ENCODE data around the gene TMBIM6. TPM values are rescaled to one million over a fixed set of nuclear protein-coding genes. Genes with fewer than 3 reads are reported as not detected.

The TMBIM6 gene
- total RNA-seq, 8 experiments from 2014 or later: 205 to 533 (median 229) TPM

- Histone ChIP-seq H3K27ac (peak overlapping the region; percentile 81 to 87), H3K4me1 (replicated peaks in 1 of 2) (peaks cover 30% of the 10 kb centered on the region in 2 donors), H3K4me3 (no peak overlapping the region)
- in situ Hi-C loops (cut with MboI; ENCODE audit: low pct_unique_long_range_greater_than_20kb in 2 of 9, low sequenced_read_pairs in 9 of 9, unreplicated experiment in 9 of 9): no loop called here
- ATAC-seq (replicated peaks in 6 of 8): peak; percentile 62 to 79 (median 68)
- 0 to 40% methylated on average over 1 of the region's 4 CpGs; no CpG with 5 or more reads in 8 of the 10 experiments for WGBS, 10 experiments
These were observed 68.1 kb downstream of the TMBIM6 start for GRCh38 chr12:49809381-49809905.

DNA sequence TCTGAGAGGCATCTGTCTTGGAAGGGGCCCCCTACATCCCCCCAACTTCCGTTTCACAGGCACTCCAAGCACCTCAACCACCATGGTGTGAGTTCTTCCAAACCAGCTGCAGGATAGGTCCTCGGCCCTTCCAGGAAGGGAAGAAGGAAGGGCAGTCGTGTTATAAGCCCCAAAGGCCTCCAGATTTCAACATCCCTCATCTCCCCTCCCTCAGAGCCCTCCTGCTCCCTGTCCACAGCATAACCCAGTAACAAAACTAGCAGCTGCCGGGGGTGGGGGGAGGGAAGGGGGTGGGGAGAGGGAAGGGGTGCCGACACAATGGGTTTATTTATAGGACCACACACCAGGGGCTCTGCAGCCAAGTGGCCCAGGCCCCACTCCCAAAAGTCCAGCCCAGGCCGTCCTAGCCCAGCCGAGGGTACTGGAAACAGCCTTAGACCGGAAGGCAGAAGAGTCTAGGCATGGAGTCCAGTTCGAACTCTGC is 68.6 kb downstream of the TMBIM6 start:
- Histone ChIP-seq H3K27ac (peak overlapping the region; percentile 81 to 87), H3K4me1 (replicated peaks in 1 of 2) (peaks cover 30% of the 10 kb centered on the region in 2 donors), H3K4me3 (no peak overlapping the region)
- in situ Hi-C loops (cut with MboI; ENCODE audit: low pct_unique_long_range_greater_than_20kb in 2 of 9, low sequenced_read_pairs in 9 of 9, unreplicated experiment in 9 of 9): no loop called here
- ATAC-seq (replicated peaks in 6 of 8): peak in 7 of 8 experiments; percentile 5 to 55 (median 46)
- WGBS, 10 experiments: 23 to 40% (median 33%) methylated on average over 1 to 6 of the region's 9 CpGs; no CpG with 5 or more reads in 7 of the 10 experiments

DNA sequence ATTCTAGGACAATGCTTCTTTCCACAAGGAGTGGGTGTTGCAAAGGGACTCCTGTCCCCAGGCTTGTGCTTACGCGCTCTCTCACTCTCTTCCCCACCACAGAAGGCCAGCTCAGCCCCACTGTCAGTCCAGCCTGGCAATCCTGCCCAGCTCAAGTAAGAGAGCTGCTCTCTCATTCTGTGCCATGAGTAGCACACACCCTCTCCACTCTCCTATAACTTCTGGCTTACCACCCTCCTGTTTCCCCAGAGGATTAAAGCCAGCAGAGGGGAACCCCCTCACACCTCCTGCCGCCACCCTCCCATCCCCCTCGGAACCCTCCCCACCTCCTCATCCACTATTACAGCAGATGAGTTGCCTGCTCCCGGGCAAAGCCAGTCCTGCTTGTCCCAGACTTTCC is 69.8 kb downstream of the TMBIM6 start:
- no peak for ATAC-seq (replicated peaks in 6 of 8)
- 90 to 100% (median 100%) methylated on average over 1 to 2 of the region's 5 CpGs; no CpG with 5 or more reads in 5 of the 10 experiments for WGBS, 10 experiments
- Histone ChIP-seq H3K27ac (no peak overlapping the region), H3K4me1 (replicated peaks in 1 of 2) (peaks cover 30% of the 10 kb centered on the region in 2 donors), H3K4me3 (no peak overlapping the region)
- in situ Hi-C loops (cut with MboI; ENCODE audit: low pct_unique_long_range_greater_than_20kb in 2 of 9, low sequenced_read_pairs in 9 of 9, unreplicated experiment in 9 of 9): no loop called here

DNA sequence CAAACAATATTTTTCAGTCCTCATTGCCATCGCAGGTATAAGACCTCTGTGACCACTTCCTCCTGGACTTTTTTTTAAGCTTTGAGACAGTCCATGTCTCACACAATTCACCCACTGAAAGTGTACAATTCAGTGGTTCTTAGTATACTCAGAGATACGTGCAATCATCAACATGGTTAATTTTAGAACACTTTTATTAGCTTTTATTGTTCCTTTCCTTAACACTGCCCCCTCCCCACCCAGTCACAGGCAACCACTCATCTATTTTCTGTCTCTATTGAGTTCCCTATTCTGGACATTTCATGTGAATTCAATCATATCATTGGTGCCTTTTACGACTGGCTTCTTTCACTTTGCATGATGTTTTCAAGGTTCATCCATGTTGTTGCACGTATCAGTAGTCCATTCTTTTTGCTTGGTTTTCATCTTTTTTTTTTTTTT is 70.6 kb downstream of the TMBIM6 start:
- Histone ChIP-seq H3K27ac (no peak overlapping the region), H3K4me1 (replicated peaks in 1 of 2) (peaks cover 30% of the 10 kb centered on the region in 2 donors), H3K4me3 (no peak overlapping the region)
- 80 to 97% (median 91%) methylated on average over 1 to 4 of the region's 4 CpGs; no CpG with 5 or more reads in 1 of the 10 experiments for WGBS, 10 experiments
- ATAC-seq (replicated peaks in 6 of 8): no peak
- in situ Hi-C loops (cut with MboI; ENCODE audit: low pct_unique_long_range_greater_than_20kb in 2 of 9, low sequenced_read_pairs in 9 of 9, unreplicated experiment in 9 of 9): no loop called here

DNA sequence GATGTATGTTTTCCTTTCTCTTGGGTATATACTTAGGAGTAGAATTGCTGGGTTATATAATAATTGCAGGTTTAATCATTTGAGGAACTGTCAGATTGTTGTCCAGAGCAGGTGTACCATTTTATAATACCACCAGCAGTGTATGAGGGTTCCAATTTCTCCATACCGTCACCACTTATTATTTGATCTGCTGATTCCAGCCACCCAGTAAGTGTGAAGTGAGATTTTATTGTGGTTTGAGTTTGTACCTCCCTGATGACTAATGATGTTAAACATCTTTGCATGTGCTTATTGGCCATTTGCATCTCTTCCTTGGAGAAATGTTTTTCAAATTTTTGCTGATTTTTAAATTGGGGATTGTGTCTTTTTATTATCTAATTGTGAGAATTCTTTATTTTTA is 71.8 kb downstream of the TMBIM6 start:
- ATAC-seq (replicated peaks in 6 of 8): peak in 3 of 8 experiments; percentile 14 to 47 (median 17)
- in situ Hi-C loops (cut with MboI; ENCODE audit: low pct_unique_long_range_greater_than_20kb in 2 of 9, low sequenced_read_pairs in 9 of 9, unreplicated experiment in 9 of 9): no loop called here
- Histone ChIP-seq H3K4me1 (replicated peaks in 1 of 2) (peaks cover 24% of the 10 kb centered on the region in 2 donors), H3K27ac (no peak overlapping the region), H3K4me3 (no peak overlapping the region)
- 0 to 100% (median 62%) methylated on average over 1 of the region's 1 CpG; no CpG with 5 or more reads in 2 of the 10 experiments for WGBS, 10 experiments

Other genes starting within 250 kb of the TMBIM6 start
- gene KCNH3, start 202.5 kb upstream of the TMBIM6 start, total RNA-seq: 1 to 10 TPM in 4 of 8 experiments, under 1 TPM in 4; 0.10 to 1.6 (median 1.0) TPM
- 10 to 100 TPM; 30.4 to 72.3 (median 47.0) TPM for gene MCRS1, start 173.4 kb upstream of the TMBIM6 start, total RNA-seq
- 1 to 10 TPM in 4 of 8 experiments, under 1 TPM in 4; 0.65 to 5.3 (median 1.1) TPM for gene FAM186B, start 135.9 kb upstream of the TMBIM6 start, total RNA-seq
- 10 to 100 TPM in 6 of 8 experiments, 1 to 10 TPM in 2; 8.0 to 27.5 (median 20.1) TPM for gene PRPF40B, start 118.0 kb upstream of the TMBIM6 start, total RNA-seq
- 1 to 10 TPM; 3.1 to 9.0 (median 5.1) TPM for gene FMNL3, start 34.2 kb upstream of the TMBIM6 start, total RNA-seq
- gene NCKAP5L, start 86.9 kb downstream of the TMBIM6 start, total RNA-seq: 10 to 100 TPM; 15.1 to 51.6 (median 22.3) TPM
- 10 to 100 TPM in 1 of 8 experiments, 1 to 10 TPM in 7; 4.3 to 10.4 (median 8.1) TPM for gene BCDIN3D, start 101.5 kb downstream of the TMBIM6 start, total RNA-seq
- 10 to 100 TPM in 4 of 8 experiments, 1 to 10 TPM in 2, under 1 TPM in 1, not detected in 1; 0.51 to 17.5 (median 15.6) TPM for gene FAIM2, start 162.3 kb downstream of the TMBIM6 start, total RNA-seq
- gene AQP2, start 209.2 kb downstream of the TMBIM6 start, total RNA-seq: under 1 TPM in 5 of 8 experiments, not detected in 3; 0.09 to 0.81 (median 0.14) TPM
- gene AQP5, start 220.3 kb downstream of the TMBIM6 start, total RNA-seq: 1 to 10 TPM in 1 of 8 experiments, under 1 TPM in 5, not detected in 2; 0.25 to 1.5 (median 0.35) TPM
- 1 to 10 TPM in 1 of 8 experiments, under 1 TPM in 7; 0.08 to 1.2 (median 0.31) TPM for gene AQP6, start 231.4 kb downstream of the TMBIM6 start, total RNA-seq

All from motor neuron (in vitro differentiated cells).